Measurements from ENCODE around the gene DPEP2NB. TPM values are rescaled to one million over a fixed set of nuclear protein-coding genes. Genes with fewer than 3 reads are reported as not detected.

The DPEP2NB gene
- polyA plus RNA-seq, 1 donor, result not detected

Other genes with a start within 250 kb of the DPEP2NB start
- gene RANBP10, start 209.4 kb downstream of the DPEP2NB start, polyA plus RNA-seq (ENCODE audit: insufficient read length), result 23.6 TPM
- gene TSNAXIP1, start 209.0 kb downstream of the DPEP2NB start, polyA plus RNA-seq (ENCODE audit: insufficient read length), result 1.4 TPM
- gene THAP11, start 173.6 kb downstream of the DPEP2NB start, polyA plus RNA-seq (ENCODE audit: insufficient read length), result 24.7 TPM
- 120 TPM for gene NUTF2, start 169.0 kb downstream of the DPEP2NB start, polyA plus RNA-seq (ENCODE audit: insufficient read length)
- 32.1 TPM for gene CENPT, start 168.2 kb downstream of the DPEP2NB start, polyA plus RNA-seq (ENCODE audit: insufficient read length)
- gene EDC4, start 142.9 kb downstream of the DPEP2NB start, polyA plus RNA-seq (ENCODE audit: insufficient read length), result 107 TPM
- gene NRN1L, start 131.0 kb downstream of the DPEP2NB start, polyA plus RNA-seq (ENCODE audit: insufficient read length), result 1.1 TPM
- 21.0 TPM for gene PSKH1, start 122.7 kb downstream of the DPEP2NB start, polyA plus RNA-seq (ENCODE audit: insufficient read length)
- gene CTRL, start 84.0 kb downstream of the DPEP2NB start, polyA plus RNA-seq (ENCODE audit: insufficient read length), result 4.3 TPM
- 26.0 TPM for gene PSMB10, start 79.1 kb downstream of the DPEP2NB start, polyA plus RNA-seq (ENCODE audit: insufficient read length)
- gene LCAT, start 71.8 kb downstream of the DPEP2NB start, polyA plus RNA-seq (ENCODE audit: insufficient read length), result 20.3 TPM
- 40.4 TPM for gene SLC12A4, start 47.3 kb downstream of the DPEP2NB start, polyA plus RNA-seq (ENCODE audit: insufficient read length)
- not detected for gene DPEP3, start 35.4 kb downstream of the DPEP2NB start, polyA plus RNA-seq (ENCODE audit: insufficient read length)
- 1.5 TPM for gene DPEP2, start 16.4 kb downstream of the DPEP2NB start, polyA plus RNA-seq (ENCODE audit: insufficient read length)
- 4.8 TPM for gene DDX28, start 7.3 kb upstream of the DPEP2NB start, polyA plus RNA-seq (ENCODE audit: insufficient read length)
- gene DUS2, start 7.4 kb upstream of the DPEP2NB start, polyA plus RNA-seq (ENCODE audit: insufficient read length), result 10.1 TPM
- gene NFATC3, start 69.5 kb upstream of the DPEP2NB start, polyA plus RNA-seq (ENCODE audit: insufficient read length), result 27.6 TPM
- gene ESRP2, start 220.2 kb upstream of the DPEP2NB start, polyA plus RNA-seq (ENCODE audit: insufficient read length), result 0.52 TPM
- gene PLA2G15, start 229.5 kb upstream of the DPEP2NB start, polyA plus RNA-seq (ENCODE audit: insufficient read length), result 33.2 TPM
- 7.9 TPM for gene SLC7A6, start 248.6 kb upstream of the DPEP2NB start, polyA plus RNA-seq (ENCODE audit: insufficient read length)

Data from forelimb muscle (tissue), 1 donor.